GM12878 (cell line): ENCODE measurements around the gene SNX33. TPM values are rescaled to one million over a fixed set of nuclear protein-coding genes. Genes with fewer than 3 reads are reported as not detected.

Experiments used
- ATAC-seq: fragments of 200-7000 bp; cut with Tn5 transposase; 3 replicates; pipeline ENCODE4 v1.9.1; 2020; ENCODE audit warnings: mild to moderate bottlenecking, moderate library complexity
- BruUV-seq: library from RNA; stranded (reverse); fragments of 400-500 nt; replicated peaks from 2 replicates; lab custom pipeline; 2021; lab: Mats Ljungman, UMichigan
- CTCF ChIA-PET: fragments of 300-600 bp; sonication (Branson Sonifier 250); formaldehyde crosslinking; extraction: SDS; loops from one replicate; lab custom pipeline; 2021; ENCODE audit warnings: inconsistent platforms; lab: Yijun Ruan, JAX
- POLR2A ChIA-PET: fragments of 350-600 bp; formaldehyde crosslinking; extraction: SDS; loops from one replicate; lab custom pipeline; 2021; ENCODE audit warnings: inconsistent platforms; lab: Charles Lee
- RAD21 ChIA-PET: fragments of 300-600 bp; sonication (Branson Sonifier 250); formaldehyde crosslinking; loops from one replicate; lab custom pipeline; 2023; ENCODE audit warnings: antibody characterized with exemption; ENCODE audit not compliant: unreplicated experiment; lab: Charles Lee
- SMC1A ChIA-PET: fragments of 300-600 bp; sonication (Branson Sonifier 250); formaldehyde crosslinking; loops from one replicate; lab custom pipeline; 2023; ENCODE audit not compliant: unreplicated experiment, uncharacterized antibody; lab: Charles Lee
- DNase-seq: peaks from one replicate; pipeline ENCODE4 v3.0.0-alpha.2; 2011; ENCODE audit warnings: low read depth, low spot score
- FAIRE-seq: peaks from 3 replicates; lab custom pipeline; 2011; peaks lifted over from hg19 to GRCh38; lab: Jason Lieb, UNC
- H2AFZ ChIP-seq: 2 replicates; pipeline ENCODE4 v1.6.0; 2011; ENCODE audit warnings: low read depth, low read length, control low read depth; ENCODE audit not compliant: control insufficient read depth
- H3K27ac ChIP-seq: 2 replicates; pipeline ENCODE4 v1.5.1; 2011; ENCODE audit warnings: control low read depth; ENCODE audit not compliant: control insufficient read depth, insufficient read depth
- H3K27me3 ChIP-seq, 2 experiments: replicated peaks in 1 of 2; 2 replicates each; pipeline versions ENCODE4 v1.6.0 to v1.6.1; 2011; ENCODE audit warnings: low read length in 1 of 2; ENCODE audit not compliant: control insufficient read depth in 2 of 2, insufficient read depth in 2 of 2
- H3K36me3 ChIP-seq, 2 experiments: 2 replicates each; pipeline ENCODE4 v1.5.1; 2011; ENCODE audit warnings: low read length in 1 of 2; ENCODE audit not compliant: control insufficient read depth in 2 of 2, insufficient read depth in 2 of 2
- H3K4me1 ChIP-seq: 2 replicates; pipeline ENCODE4 v1.6.1; 2011; ENCODE audit warnings: mild to moderate bottlenecking, low read length, moderate library complexity, mixed read lengths; ENCODE audit not compliant: control insufficient read depth, insufficient read depth
- H3K4me2 ChIP-seq: 2 replicates; pipeline ENCODE4 v1.6.0; 2011; ENCODE audit warnings: control low read depth; ENCODE audit not compliant: control insufficient read depth, insufficient read depth
- H3K4me3 ChIP-seq: fragments of 200-600 bp; sonication (generic); 2 replicates; pipeline ENCODE4 v1.5.1; 2016
- H3K79me2 ChIP-seq: 2 replicates; pipeline ENCODE4 v1.6.0; 2011; ENCODE audit warnings: low read length; ENCODE audit not compliant: control insufficient read depth, insufficient read depth
- H3K9ac ChIP-seq: 2 replicates; pipeline ENCODE4 v1.8.0; 2011; ENCODE audit warnings: low read length, control low read depth, mixed read lengths; ENCODE audit not compliant: control insufficient read depth, insufficient read depth
- H3K9me3 ChIP-seq: replicated peaks from 3 replicates; pipeline ENCODE4 v1.5.1; 2011; ENCODE audit warnings: mild to moderate bottlenecking, low read length; ENCODE audit not compliant: control insufficient read depth, insufficient read depth
- H4K20me1 ChIP-seq: 2 replicates; pipeline ENCODE4 v1.6.0; 2011; ENCODE audit not compliant: control insufficient read depth, insufficient read depth
- TARDBP ChIP-seq: IDR thresholded peaks from 2 replicates; pipeline ENCODE4 v1.6.1; 2016; ENCODE audit warnings: borderline replicate concordance
- ZBED1 ChIP-seq: IDR thresholded peaks from 2 replicates; pipeline ENCODE4 v1.6.1; 2016; ENCODE audit warnings: borderline replicate concordance
- WGBS: methylation state at CpG from one replicate; pipeline ENCODE4 v1.1.6; 2016; ENCODE audit warnings: low lambda C conversion rate; ENCODE audit not compliant: insufficient replicate concordance, insufficient coverage; ENCODE audit errors: missing lambda C conversion rate; 5-methylcytosine and 5-hydroxymethylcytosine counted together
- in situ Hi-C: fragments of 300-500 bp; cut with MboI; formaldehyde crosslinking; loops from 9 replicates; pipeline ENCODE4 v1.14.3; 2018; ENCODE audit warnings: mixed read lengths
- intact Hi-C: fragments of 100-400 bp; cut with micrococcal nuclease; formaldehyde crosslinking; loops from one replicate; pipeline ENCODE4 v1.14.2; 2022; ENCODE audit not compliant: unreplicated experiment
- polyA plus RNA-seq, 11 experiments: library from polyadenylated mRNA; depleted of rRNA in 4 of 11; unstranded in 6 of 11; stranded (reverse) in 5 of 11; fragments of >200 nt; fragmentation: Nextera tagmentation in 4 of 11; fragmentation: Illumina TruSeq in 1 of 11; extraction: Ambion mirVana in 4 of 11; extraction: Trizol in 1 of 11; gene quantifications; 1 replicate in 1 of 11; 2 replicates in 10 of 11; pipeline versions ENCODE4 v1.2.1 to v1.2.3, GENCODE V29; 2011 to 2016; ENCODE audit warnings: inconsistent platforms in 2 of 11, missing spikeins in 2 of 11, low read depth in 1 of 11
- total RNA-seq, 4 experiments: library from RNA; depleted of rRNA in 3 of 4; stranded (reverse); fragments of >200 nt in 3 of 4; fragmentation: Illumina TruSeq in 1 of 4; extraction: Trizol in 1 of 4; gene quantifications; 2 replicates each; pipeline versions ENCODE4 v1.2.1 to v1.2.3, GENCODE V29; 2013 to 2021
- TF ChIP-seq, protein P1 (sequence below): IDR thresholded peaks from 2 replicates; pipeline ENCODE4 v1.6.1; 2011; ENCODE audit warnings: mild to moderate bottlenecking, low read depth, low read length, moderate library complexity; ENCODE audit not compliant: insufficient replicate concordance

SNX33 gene
- total and polyA plus RNA-seq, 10 of the 15 experiments (the other 5 are each of a cell fraction or from before 2014, with no cell fraction given), result 0.13 to 1.9 (median 0.55) TPM

- no peak for TF ChIP-seq TARDBP
Measured at GRCh38 chr15:75641603-75642002, 6.1 kb upstream of the SNX33 start (continued).

DNA sequence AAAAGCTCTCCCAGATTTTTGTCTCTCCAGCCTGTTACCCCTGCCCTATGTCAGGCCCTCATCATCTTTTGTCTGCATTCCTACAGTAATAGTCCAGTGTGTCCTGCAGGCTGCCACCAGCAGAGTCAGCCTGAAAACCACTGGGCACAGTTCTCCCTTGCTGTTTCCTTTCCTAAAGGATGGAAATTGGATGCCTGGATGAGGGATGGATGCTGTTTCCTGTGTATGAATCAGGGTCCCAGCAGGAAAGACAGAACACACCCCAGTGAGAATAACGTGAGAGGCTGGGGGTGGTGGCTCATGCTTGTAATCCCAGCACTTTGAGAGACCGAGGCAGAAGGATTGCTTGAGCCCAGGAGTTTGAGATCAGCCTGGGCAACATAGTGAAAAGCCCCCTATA, 3.3 kb upstream of the SNX33 start:
- CTCF ChIA-PET, result no interaction called here

More for the DNA sequence above, 3.3 kb upstream of the SNX33 start:
- no TSS peak for BruUV-seq
- no peak for ATAC-seq
- Histone ChIP-seq H3K4me2 (no peak overlapping the region), H3K27ac (no peak overlapping the region), H3K4me1 (0 out of 2 replicates have a peak, but pooled peaks cover 2% of the 10 kb centered on the region), H2AFZ (no peak overlapping the region), H3K36me3 (no peaks in the 10 kb centered on the region), H3K9ac (no peak overlapping the region), H3K4me3 (no peak overlapping the region), H3K79me2 (peaks cover 7% of the 10 kb centered on the region)
- DNase-seq, result no peak
- FAIRE-seq, result no peak
- POLR2A ChIA-PET, result interaction anchor here (0.6 kb wide), 2 partner anchors 20 to 78 kb away, joined by 3 to 9 read pairs; no protein-coding TSS in a partner anchor
- WGBS, result 55% methylated on average over 2 of the region's 2 CpGs
- intact Hi-C loops, result loop anchor here (5.0 to 10.0 kb wide), 2 partner anchors 137 to 710 kb away; partner anchors contain the start of gene COX5A
- in situ Hi-C loops, result no loop called here
- SMC1A ChIA-PET, result interaction anchor here (1.2 kb wide), 1 partner anchor 203 kb away, joined by 3 read pairs; no protein-coding TSS in a partner anchor
- TF ChIP-seq, protein P1, sequence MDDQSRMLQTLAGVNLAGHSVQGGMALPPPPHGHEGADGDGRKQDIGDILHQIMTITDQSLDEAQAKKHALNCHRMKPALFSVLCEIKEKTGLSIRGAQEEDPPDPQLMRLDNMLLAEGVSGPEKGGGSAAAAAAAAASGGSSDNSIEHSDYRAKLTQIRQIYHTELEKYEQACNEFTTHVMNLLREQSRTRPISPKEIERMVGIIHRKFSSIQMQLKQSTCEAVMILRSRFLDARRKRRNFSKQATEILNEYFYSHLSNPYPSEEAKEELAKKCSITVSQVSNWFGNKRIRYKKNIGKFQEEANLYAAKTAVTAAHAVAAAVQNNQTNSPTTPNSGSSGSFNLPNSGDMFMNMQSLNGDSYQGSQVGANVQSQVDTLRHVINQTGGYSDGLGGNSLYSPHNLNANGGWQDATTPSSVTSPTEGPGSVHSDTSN, result no peak
- no peak for TF ChIP-seq ZBED1
- TF ChIP-seq, all 136 proteins: peak for 0
- RAD21 ChIA-PET, result no interaction called here
- peaks cover 0 to 2% of the 10 kb centered on the region in 2 experiments; a peak in 2 of 4 replicates for H3K27me3 ChIP-seq
- no peaks in the 10 kb centered on the region for H4K20me1 ChIP-seq
- H3K9me3 ChIP-seq, result no peaks in the 10 kb centered on the region
